K562 (cell line): ENCODE measurements around the gene ERP27. TPM values are rescaled to one million over a fixed set of nuclear protein-coding genes. Genes with fewer than 3 reads are reported as not detected.

Experiments
- ADNP ChIP-seq: fragments of 200-800 bp; sonication (Bioruptor generic); IDR thresholded peaks from 2 replicates; pipeline ENCODE4 v1.6.1; 2016; ENCODE audit warnings: missing genetic modification characterization, missing compliant biosample characterization
- CBFA2T3 ChIP-seq: fragments of 450-650 bp; IDR thresholded peaks from 2 replicates; pipeline ENCODE4 v1.6.1; 2017
- HDAC6 ChIP-seq: IDR thresholded peaks from 2 replicates; pipeline ENCODE4 v1.6.1; 2012; ENCODE audit warnings: low read depth, mild to moderate bottlenecking, control low read depth, inconsistent platforms, low read length, moderate library complexity
- MTA1 ChIP-seq: fragments of 450-650 bp; IDR thresholded peaks from 2 replicates; pipeline ENCODE4 v1.6.1; 2017; ENCODE audit warnings: borderline replicate concordance
- NR4A1 ChIP-seq, 2 experiments: fragments of 250-450 bp in 1 of 2; fragments of 450-650 bp in 1 of 2; sonication (Bioruptor Pico) in 1 of 2; IDR thresholded peaks; 2 replicates each; pipeline versions ENCODE4 v1.4.0 to v1.6.1; 2016 to 2020; ENCODE audit warnings: mild to moderate bottlenecking in 2 of 2, missing compliant biosample characterization in 1 of 2, missing genetic modification characterization in 1 of 2, moderate library complexity in 1 of 2
- REST ChIP-seq, 2 experiments: fragments of 450-650 bp; formaldehyde crosslinking in 1 of 2; IDR thresholded peaks; 2 replicates each; pipeline versions ENCODE4 v1.4.0 to v1.6.1; 2014 to 2020; ENCODE audit warnings: mild to moderate bottlenecking in 2 of 2, borderline replicate concordance in 1 of 2, low read depth in 1 of 2
- SRSF3 ChIP-seq: fragments of 200-400 bp; formaldehyde crosslinking; IDR thresholded peaks from 2 replicates; pipeline ENCODE4 v1.6.1; 2016; ENCODE audit warnings: mild to moderate bottlenecking, low read length, moderate library complexity; ENCODE audit not compliant: insufficient read depth
- TFAM ChIP-seq: fragments of 250-450 bp; sonication (Bioruptor Pico); conservative IDR thresholded peaks from 2 replicates; pipeline ENCODE4 v1.5.0; 2021; ENCODE audit warnings: mild to moderate bottlenecking, moderate library complexity
- U2AF1 ChIP-seq: fragments of 200-400 bp; formaldehyde crosslinking; optimal IDR thresholded peaks from 2 replicates; pipeline ENCODE3; 2017; ENCODE audit warnings: mild to moderate bottlenecking, low read depth, low read length, moderate library complexity
- ZNF134 ChIP-seq: fragments of 250-450 bp; sonication (Bioruptor Pico); conservative IDR thresholded peaks from 2 replicates; pipeline ENCODE4 v1.4.0; 2020
- ZNF512 ChIP-seq: IDR thresholded peaks from 2 replicates; pipeline ENCODE4 v1.6.1; 2016; ENCODE audit warnings: missing genetic modification characterization, missing compliant biosample characterization
- polyA plus RNA-seq, 8 experiments: library from polyadenylated mRNA; depleted of rRNA in 4 of 8; stranded (reverse) in 5 of 8; unstranded in 3 of 8; fragments of >200 nt; fragmentation: Nextera tagmentation in 2 of 8; fragmentation: Illumina TruSeq in 1 of 8; extraction: Ambion mirVana in 2 of 8; extraction: Trizol in 1 of 8; gene quantifications; 2 replicates each; pipeline versions ENCODE4 v1.2.1 to v1.2.3, GENCODE V29; 2011 to 2014; ENCODE audit warnings: inconsistent platforms in 1 of 8, missing spikeins in 1 of 8
- total RNA-seq, 7 experiments: library from RNA; depleted of rRNA in 6 of 7; stranded (reverse); fragments of >200 nt in 6 of 7; fragmentation: Illumina TruSeq in 2 of 7; extraction: Trizol in 2 of 7; gene quantifications; 2 replicates each; pipeline versions ENCODE4 v1.2.1 to v1.2.3, GENCODE V29; 2011 to 2021; ENCODE audit warnings: low replicate concordance in 1 of 7

Gene ERP27
- total and polyA plus RNA-seq, 9 of the 15 experiments (the other 6 are each of a cell fraction or from before 2014, with no cell fraction given) = 0.07 to 0.27 (median 0.11) TPM; not detected in 6

GRCh38 chr12:14965221-14965620 is 26.9 kb upstream of the ERP27 start (continued):
- TF ChIP-seq NR4A1 (CRISPR knock-in tag; IDR thresholded peaks at IDR 0.05) = no peak
- no peak for TF ChIP-seq NR4A1 (tag; IDR thresholded peaks at IDR 0.05)
- TF ChIP-seq ADNP (tag) = no peak
- TF ChIP-seq CBFA2T3 = no peak
- no peak for TF ChIP-seq ZNF512 (tag)
- TF ChIP-seq ZNF134 (CRISPR knock-in tag) = no peak
- TF ChIP-seq REST (IDR thresholded peaks at IDR 0.05; ENCODE audit: borderline replicate concordance) = no peak
- TF ChIP-seq REST (CRISPR knock-in tag; IDR thresholded peaks at IDR 0.05; ENCODE audit: low read depth) = no peak
- no peak for TF ChIP-seq U2AF1
- no peak for TF ChIP-seq TFAM (CRISPR knock-in tag)
- TF ChIP-seq SRSF3 = no peak
- no peak for TF ChIP-seq HDAC6
- TF ChIP-seq MTA1 = no peak
